Loucy (cell line): ENCODE measurements around the gene PIGQ.

ENCODE experiments used
- H2AFZ ChIP-seq: fragments of 200-600 bp; sonication (generic); 2 replicates; pipeline ENCODE4 v1.6.0; 2016; ENCODE audit warnings: antibody characterized with exemption, mild to moderate bottlenecking, low read length, moderate library complexity
- H3F3A ChIP-seq: fragments of 200-600 bp; 2 replicates; pipeline ENCODE4 v1.6.0; 2016; ENCODE audit warnings: antibody characterized with exemption, low read depth, mild to moderate bottlenecking
- H3K27me3 ChIP-seq: fragments of 200-600 bp; sonication (generic); 2 replicates; pipeline ENCODE4 v1.6.1; 2014; ENCODE audit warnings: low read length, mild to moderate bottlenecking; ENCODE audit not compliant: insufficient read depth, poor library complexity, severe bottlenecking
- H3K36me3 ChIP-seq: fragments of 200-600 bp; sonication (generic); 2 replicates; pipeline ENCODE4 v1.6.1; 2016; ENCODE audit warnings: low read length; ENCODE audit not compliant: insufficient read depth
- H3K4me1 ChIP-seq: fragments of 200-600 bp; sonication (generic); 2 replicates; pipeline ENCODE4 v1.5.1; 2014; ENCODE audit warnings: low read length, mild to moderate bottlenecking; ENCODE audit not compliant: insufficient read depth, poor library complexity, severe bottlenecking
- H3K4me2 ChIP-seq: fragments of 200-600 bp; sonication (generic); 2 replicates; pipeline ENCODE4 v1.6.0; 2014; ENCODE audit warnings: antibody characterized with exemption, low read length, low read depth, mild to moderate bottlenecking; ENCODE audit not compliant: poor library complexity, severe bottlenecking
- H3K4me3 ChIP-seq: fragments of 200-600 bp; sonication (generic); 2 replicates; pipeline ENCODE4 v1.5.1; 2014; ENCODE audit warnings: low read length, mild to moderate bottlenecking, mixed read lengths; ENCODE audit not compliant: poor library complexity, severe bottlenecking
- H3K79me2 ChIP-seq: fragments of 200-600 bp; sonication (generic); 2 replicates; pipeline ENCODE4 v1.6.1; 2014; ENCODE audit warnings: low read length; ENCODE audit not compliant: insufficient read depth
- H3K9ac ChIP-seq: fragments of 200-600 bp; sonication (generic); 2 replicates; pipeline ENCODE4 v1.6.0; 2014; ENCODE audit warnings: mild to moderate bottlenecking, low read depth, low read length, moderate library complexity; ENCODE audit not compliant: poor library complexity, severe bottlenecking
- H3K9me2 ChIP-seq: fragments of 200-600 bp; sonication (generic); replicated peaks from 2 replicates; pipeline ENCODE4 v1.6.1; 2016; ENCODE audit warnings: low read depth, low read length, mixed read lengths
- H3K9me3 ChIP-seq: fragments of 200-600 bp; sonication (generic); 2 replicates; pipeline ENCODE4 v1.6.1; 2014; ENCODE audit warnings: mild to moderate bottlenecking, antibody characterized with exemption, low read length, low read depth; ENCODE audit not compliant: insufficient read depth
- H4K20me1 ChIP-seq: fragments of 200-600 bp; sonication (generic); 2 replicates; pipeline ENCODE4 v1.6.0; 2014; ENCODE audit warnings: antibody characterized with exemption, low read length, mild to moderate bottlenecking; ENCODE audit not compliant: insufficient read depth, poor library complexity, severe bottlenecking
- EZH2phosphoT487 ChIP-seq: fragments of 200-600 bp; IDR thresholded peaks from 2 replicates; pipeline ENCODE4 v1.6.1; 2018; ENCODE audit warnings: antibody characterized with exemption, mild to moderate bottlenecking, moderate library complexity, borderline replicate concordance
- TF ChIP-seq, protein P1 (sequence below): fragments of 200-600 bp; sonication (generic); conservative IDR thresholded peaks from 2 replicates; pipeline ENCODE4 v1.5.1; 2014; ENCODE audit warnings: mild to moderate bottlenecking, antibody characterized with exemption, low read length

PIGQ gene

DNA sequence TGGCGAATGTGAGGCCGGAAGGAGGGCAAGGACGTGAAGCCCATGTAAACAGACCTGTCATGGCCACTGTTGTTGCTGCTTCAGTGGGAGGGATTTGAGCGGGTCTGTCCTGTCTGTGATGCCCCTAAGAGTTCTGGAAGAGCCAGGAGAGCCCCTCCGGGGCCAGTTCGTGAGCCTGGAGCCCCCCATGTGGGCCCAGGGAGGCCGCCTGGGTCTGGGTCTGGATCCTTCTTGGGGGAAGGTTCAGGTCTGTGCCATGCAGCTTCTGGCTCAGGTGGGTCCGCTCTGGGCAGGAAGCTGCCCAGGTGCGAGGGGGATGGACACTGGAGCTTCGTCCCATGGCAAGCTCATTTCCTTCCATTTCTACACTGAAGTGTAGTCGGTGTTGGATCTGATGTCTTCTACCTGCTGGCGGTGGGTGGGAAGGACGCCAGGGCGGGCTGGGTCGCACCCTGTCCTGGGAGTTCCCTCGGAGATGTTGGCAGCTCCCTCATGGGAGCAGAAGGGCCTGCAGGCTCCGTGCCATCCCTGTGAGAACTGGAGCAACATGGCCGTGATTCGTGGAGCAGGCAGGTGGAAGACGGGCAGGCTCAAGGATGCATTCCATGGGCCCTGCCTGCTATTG, 49.8 kb downstream of the PIGQ start:
- Histone ChIP-seq H3K27me3 (no peaks in the 10 kb centered on the region), H3F3A (no peaks in the 10 kb centered on the region), H3K9me2 (no peaks in the 10 kb centered on the region), H4K20me1 (no peaks in the 10 kb centered on the region), H3K9ac (no peak overlapping the region), H2AFZ (no peak overlapping the region), H3K4me2 (no peak overlapping the region), H3K4me1 (no peaks in the 10 kb centered on the region), H3K9me3 (no peaks in the 10 kb centered on the region), H3K4me3 (no peak overlapping the region), H3K36me3 (no peaks in the 10 kb centered on the region), H3K79me2 (no peaks in the 10 kb centered on the region)
- TF ChIP-seq, protein P1, sequence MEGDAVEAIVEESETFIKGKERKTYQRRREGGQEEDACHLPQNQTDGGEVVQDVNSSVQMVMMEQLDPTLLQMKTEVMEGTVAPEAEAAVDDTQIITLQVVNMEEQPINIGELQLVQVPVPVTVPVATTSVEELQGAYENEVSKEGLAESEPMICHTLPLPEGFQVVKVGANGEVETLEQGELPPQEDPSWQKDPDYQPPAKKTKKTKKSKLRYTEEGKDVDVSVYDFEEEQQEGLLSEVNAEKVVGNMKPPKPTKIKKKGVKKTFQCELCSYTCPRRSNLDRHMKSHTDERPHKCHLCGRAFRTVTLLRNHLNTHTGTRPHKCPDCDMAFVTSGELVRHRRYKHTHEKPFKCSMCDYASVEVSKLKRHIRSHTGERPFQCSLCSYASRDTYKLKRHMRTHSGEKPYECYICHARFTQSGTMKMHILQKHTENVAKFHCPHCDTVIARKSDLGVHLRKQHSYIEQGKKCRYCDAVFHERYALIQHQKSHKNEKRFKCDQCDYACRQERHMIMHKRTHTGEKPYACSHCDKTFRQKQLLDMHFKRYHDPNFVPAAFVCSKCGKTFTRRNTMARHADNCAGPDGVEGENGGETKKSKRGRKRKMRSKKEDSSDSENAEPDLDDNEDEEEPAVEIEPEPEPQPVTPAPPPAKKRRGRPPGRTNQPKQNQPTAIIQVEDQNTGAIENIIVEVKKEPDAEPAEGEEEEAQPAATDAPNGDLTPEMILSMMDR: no peak
- TF ChIP-seq EZH2phosphoT487: no peak

GRCh38 chr16:620700-621525, 51.1 kb downstream of the PIGQ start:
- Histone ChIP-seq H3K9me2 (no peaks in the 10 kb centered on the region), H3K36me3 (no peaks in the 10 kb centered on the region), H3F3A (no peaks in the 10 kb centered on the region), H3K9me3 (no peaks in the 10 kb centered on the region), H2AFZ (no peak overlapping the region), H3K27me3 (no peaks in the 10 kb centered on the region), H3K4me3 (no peak overlapping the region), H3K79me2 (no peaks in the 10 kb centered on the region), H3K9ac (no peak overlapping the region), H3K4me2 (no peak overlapping the region), H3K4me1 (no peaks in the 10 kb centered on the region), H4K20me1 (no peaks in the 10 kb centered on the region)
- TF ChIP-seq, protein P1: no peak
- no peak for TF ChIP-seq EZH2phosphoT487

- H3K9ac ChIP-seq: no peak overlapping the region
These were observed 51.8 kb downstream of the PIGQ start for GRCh38 chr16:621526-622105.

More at GRCh38 chr16:621526-622105, 51.8 kb downstream of the PIGQ start:
- Histone ChIP-seq H3K79me2 (no peaks in the 10 kb centered on the region), H3K9me2 (no peaks in the 10 kb centered on the region), H3K4me1 (no peaks in the 10 kb centered on the region), H3K4me2 (no peak overlapping the region), H3K36me3 (no peaks in the 10 kb centered on the region), H4K20me1 (no peaks in the 10 kb centered on the region), H3K9me3 (no peaks in the 10 kb centered on the region), H3K4me3 (no peak overlapping the region), H3K27me3 (no peaks in the 10 kb centered on the region), H3F3A (no peaks in the 10 kb centered on the region), H2AFZ (no peak overlapping the region)
- no peak for TF ChIP-seq EZH2phosphoT487
